Type B pancreatic cell (in vitro differentiated cells): ENCODE results near the gene USP28. TPM values are rescaled to one million over a fixed set of nuclear protein-coding genes. Genes with fewer than 3 reads are reported as not detected.

Experiments used
- DNase-seq: peaks from one replicate; pipeline ENCODE4 v3.0.0; 2021; ENCODE audit warnings: mixed read lengths; ENCODE audit not compliant: unreplicated experiment; ENCODE audit errors: extremely low spot score
- H3K27ac Mint-ChIP-seq: 2 replicates; pipeline ENCODE4 v1.8.0; 2021; ENCODE audit warnings: mild to moderate bottlenecking, mixed read lengths
- H3K27me3 Mint-ChIP-seq: 2 replicates; pipeline ENCODE4 v1.8.0; 2021; ENCODE audit warnings: mixed read lengths
- H3K36me3 Mint-ChIP-seq: 2 replicates; pipeline ENCODE4 v1.8.0; 2021; ENCODE audit warnings: mixed read lengths
- H3K4me1 Mint-ChIP-seq: one replicate; pipeline ENCODE4 v1.8.0; 2021; ENCODE audit warnings: mixed read lengths; ENCODE audit not compliant: unreplicated experiment
- H3K4me3 Mint-ChIP-seq: 2 replicates; pipeline ENCODE4 v1.8.0; 2021; ENCODE audit warnings: mild to moderate bottlenecking, mixed read lengths
- H3K9me3 Mint-ChIP-seq: 2 replicates; pipeline ENCODE4 v1.8.0; 2021; ENCODE audit warnings: mixed read lengths
- total RNA-seq: library from RNA; stranded (reverse); gene quantifications from 2 replicates; pipeline ENCODE4 v1.2.1, GENCODE V29; 2021; ENCODE audit warnings: low replicate concordance
- TF ChIP-seq, protein P1 (sequence below): fragments of 200-600 bp; sonication (generic); conservative IDR thresholded peaks from 2 replicates; pipeline ENCODE4 v1.5.0; 2021; ENCODE audit warnings: antibody characterized with exemption, mild to moderate bottlenecking

The USP28 gene
- total RNA-seq, 1 donor from 2014 or later: 46.9 TPM

- H3K9me3 Mint-ChIP-seq: no peaks in the 10 kb centered on the region
- DNase-seq: no peak
- no peak overlapping the region for H3K4me3 Mint-ChIP-seq
- peaks cover 13% of the 10 kb centered on the region for H3K4me1 Mint-ChIP-seq
- no peak overlapping the region for H3K27ac Mint-ChIP-seq
- TF ChIP-seq, protein P1, sequence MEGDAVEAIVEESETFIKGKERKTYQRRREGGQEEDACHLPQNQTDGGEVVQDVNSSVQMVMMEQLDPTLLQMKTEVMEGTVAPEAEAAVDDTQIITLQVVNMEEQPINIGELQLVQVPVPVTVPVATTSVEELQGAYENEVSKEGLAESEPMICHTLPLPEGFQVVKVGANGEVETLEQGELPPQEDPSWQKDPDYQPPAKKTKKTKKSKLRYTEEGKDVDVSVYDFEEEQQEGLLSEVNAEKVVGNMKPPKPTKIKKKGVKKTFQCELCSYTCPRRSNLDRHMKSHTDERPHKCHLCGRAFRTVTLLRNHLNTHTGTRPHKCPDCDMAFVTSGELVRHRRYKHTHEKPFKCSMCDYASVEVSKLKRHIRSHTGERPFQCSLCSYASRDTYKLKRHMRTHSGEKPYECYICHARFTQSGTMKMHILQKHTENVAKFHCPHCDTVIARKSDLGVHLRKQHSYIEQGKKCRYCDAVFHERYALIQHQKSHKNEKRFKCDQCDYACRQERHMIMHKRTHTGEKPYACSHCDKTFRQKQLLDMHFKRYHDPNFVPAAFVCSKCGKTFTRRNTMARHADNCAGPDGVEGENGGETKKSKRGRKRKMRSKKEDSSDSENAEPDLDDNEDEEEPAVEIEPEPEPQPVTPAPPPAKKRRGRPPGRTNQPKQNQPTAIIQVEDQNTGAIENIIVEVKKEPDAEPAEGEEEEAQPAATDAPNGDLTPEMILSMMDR: peak; percentile 84
- H3K36me3 Mint-ChIP-seq: no peaks in the 10 kb centered on the region
- peaks cover 7% of the 10 kb centered on the region for H3K27me3 Mint-ChIP-seq
Measured at GRCh38 chr11:113896156-113896879, 20.9 kb upstream of the USP28 start.

DNA sequence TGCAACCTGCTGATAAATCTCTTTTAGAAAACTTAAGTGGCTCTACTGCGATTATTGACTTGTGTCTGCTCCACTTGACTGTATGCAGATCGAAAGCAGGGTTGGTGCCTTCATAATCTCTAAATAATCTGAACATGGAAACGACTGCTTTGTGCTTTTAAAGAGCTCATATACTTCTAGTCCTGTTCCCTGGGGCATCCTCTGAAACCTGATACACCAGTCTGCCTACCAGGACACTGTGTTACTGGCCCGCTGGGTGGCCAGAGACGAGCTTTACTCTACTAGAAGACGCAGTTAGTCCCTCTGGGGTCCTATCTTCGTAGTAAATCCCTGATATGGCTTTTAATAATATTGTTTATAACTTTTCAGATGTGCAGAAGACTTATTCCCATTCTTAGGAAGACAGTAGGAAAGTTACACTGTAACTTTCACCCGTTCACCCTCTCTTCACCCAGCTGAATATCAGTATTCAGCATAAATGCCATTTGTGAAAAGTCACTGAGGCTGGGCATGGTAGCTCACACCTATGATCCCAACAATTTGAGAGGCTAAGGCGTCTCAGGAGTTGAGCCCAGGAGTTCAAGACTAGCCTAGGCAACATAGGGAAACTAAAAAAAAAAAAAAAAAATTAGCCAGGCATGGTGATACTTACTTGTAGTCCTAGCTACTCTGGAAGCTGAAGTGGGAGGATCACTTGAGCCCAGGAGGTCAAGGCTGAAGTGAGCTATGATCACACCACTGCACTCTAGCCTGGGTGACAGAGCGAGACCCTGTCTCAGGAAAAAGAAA, 20.2 kb upstream of the USP28 start:
- Mint-ChIP-seq H3K4me1 (peaks cover 13% of the 10 kb centered on the region), H3K27ac (no peak overlapping the region), H3K9me3 (no peaks in the 10 kb centered on the region), H3K27me3 (peaks cover 7% of the 10 kb centered on the region), H3K4me3 (no peak overlapping the region), H3K36me3 (no peaks in the 10 kb centered on the region)
- TF ChIP-seq, protein P1: no peak
- no peak for DNase-seq

GRCh38 chr11:113894421-113894996, 19.1 kb upstream of the USP28 start:
- no peaks in the 10 kb centered on the region for H3K36me3 Mint-ChIP-seq
- H3K4me3 Mint-ChIP-seq: no peak overlapping the region
- no peak for DNase-seq
- no peaks in the 10 kb centered on the region for H3K9me3 Mint-ChIP-seq
- peaks cover 7% of the 10 kb centered on the region for H3K27me3 Mint-ChIP-seq
- H3K4me1 Mint-ChIP-seq: peaks cover 13% of the 10 kb centered on the region
- TF ChIP-seq, protein P1: no peak
- no peak overlapping the region for H3K27ac Mint-ChIP-seq

GRCh38 chr11:113888848-113889247, 13.5 kb upstream of the USP28 start:
- Mint-ChIP-seq H3K4me3 (no peak overlapping the region), H3K9me3 (no peaks in the 10 kb centered on the region), H3K27ac (no peak overlapping the region), H3K4me1 (no peaks in the 10 kb centered on the region), H3K27me3 (no peaks in the 10 kb centered on the region), H3K36me3 (no peaks in the 10 kb centered on the region)
- no peak for DNase-seq
- TF ChIP-seq, protein P1: no peak

- Mint-ChIP-seq H3K27ac (no peak overlapping the region), H3K36me3 (no peaks in the 10 kb centered on the region), H3K4me1 (no peaks in the 10 kb centered on the region), H3K27me3 (no peaks in the 10 kb centered on the region), H3K4me3 (no peak overlapping the region), H3K9me3 (no peaks in the 10 kb centered on the region)
- TF ChIP-seq, protein P1: no peak
- no peak for DNase-seq
Measured at GRCh38 chr11:113885897-113886296, 10.5 kb upstream of the USP28 start.
